Endothelial cell of umbilical vein (primary cell): ENCODE data around the gene MAGED4.

ENCODE experiments used
- CTCF ChIP-seq, 2 donors: IDR thresholded peaks; 1 replicate in 1 of 2; 2 replicates in 1 of 2; pipeline ENCODE4 v1.5.1; 2011; ENCODE audit warnings: low read length in 2 of 2, mild to moderate bottlenecking in 2 of 2, moderate library complexity in 2 of 2, control low read depth in 1 of 2, inconsistent platforms in 1 of 2, low read depth in 1 of 2; ENCODE audit not compliant: insufficient read depth in 1 of 2; ENCODE audit errors: extremely low read depth in 1 of 2
- EZH2 ChIP-seq: IDR thresholded peaks from 2 replicates; pipeline ENCODE4 v1.6.1; 2012; ENCODE audit warnings: borderline replicate concordance, low read depth, mild to moderate bottlenecking, moderate library complexity, low read length, inconsistent platforms; ENCODE audit not compliant: severe bottlenecking
- POLR2A ChIP-seq: IDR thresholded peaks from 2 replicates; pipeline ENCODE4 v1.6.1; 2012; ENCODE audit warnings: low read depth, mild to moderate bottlenecking, control low read depth, low read length

- TF ChIP-seq CTCF (IDR thresholded peaks at IDR 0.05; ENCODE audit: extremely low read depth in 1 of 2, insufficient read depth in 1 of 2, low read depth in 1 of 2, low read length in 2 of 2): no peak
- TF ChIP-seq EZH2: no peak
- no peak for TF ChIP-seq POLR2A
Measured at GRCh38 chrX:52213276-52213675, 28.6 kb downstream of the MAGED4 start.
